ENCODE results near the gene RHBDD1.

Gene RHBDD1, protein sequence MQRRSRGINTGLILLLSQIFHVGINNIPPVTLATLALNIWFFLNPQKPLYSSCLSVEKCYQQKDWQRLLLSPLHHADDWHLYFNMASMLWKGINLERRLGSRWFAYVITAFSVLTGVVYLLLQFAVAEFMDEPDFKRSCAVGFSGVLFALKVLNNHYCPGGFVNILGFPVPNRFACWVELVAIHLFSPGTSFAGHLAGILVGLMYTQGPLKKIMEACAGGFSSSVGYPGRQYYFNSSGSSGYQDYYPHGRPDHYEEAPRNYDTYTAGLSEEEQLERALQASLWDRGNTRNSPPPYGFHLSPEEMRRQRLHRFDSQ

DNA sequence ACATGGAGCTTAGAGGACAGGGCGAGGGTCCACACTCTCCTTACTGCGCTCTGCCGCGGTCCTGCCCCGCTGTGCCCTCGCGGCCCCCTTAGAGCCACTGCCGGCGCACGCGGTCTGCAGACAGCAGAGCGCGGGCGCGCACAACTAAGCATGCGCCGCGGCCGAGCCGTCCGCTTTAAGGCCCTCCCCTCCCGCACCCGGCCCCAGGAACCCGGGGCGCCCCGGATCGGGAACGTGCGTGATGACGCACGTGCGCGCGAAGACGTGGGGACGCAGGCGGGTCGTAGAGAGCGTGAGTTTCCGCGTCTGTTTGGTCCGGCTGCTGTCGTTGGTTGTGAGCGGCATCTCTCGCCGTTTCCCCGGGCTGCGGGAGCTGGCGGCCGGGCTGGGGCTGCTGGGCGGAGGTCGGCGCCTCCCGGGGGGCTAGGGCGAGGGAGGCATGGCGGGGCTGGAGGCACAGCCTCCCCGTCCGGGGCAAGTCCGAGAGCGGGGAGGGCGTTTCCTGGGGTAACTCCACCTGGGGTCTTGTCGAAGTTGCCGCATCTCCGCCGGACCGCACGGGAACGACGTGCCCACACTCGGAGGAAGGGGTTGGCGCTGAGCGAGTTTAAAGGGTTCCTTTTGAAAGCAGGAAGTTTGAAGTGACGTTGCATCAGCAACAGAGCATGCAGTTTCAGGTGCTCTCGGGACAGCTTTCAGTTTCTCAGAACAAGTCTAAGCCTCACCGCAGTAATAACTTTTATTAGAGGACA is at the start of gene RHBDD1:
Gene RHBDD1, plus strand, starts transcription at position 259 of the 752 bp plus-strand sequence. CDS start 28,640 bp downstream, outside the sequence.
- peak; percentile 86 for DNase-seq

DNA sequence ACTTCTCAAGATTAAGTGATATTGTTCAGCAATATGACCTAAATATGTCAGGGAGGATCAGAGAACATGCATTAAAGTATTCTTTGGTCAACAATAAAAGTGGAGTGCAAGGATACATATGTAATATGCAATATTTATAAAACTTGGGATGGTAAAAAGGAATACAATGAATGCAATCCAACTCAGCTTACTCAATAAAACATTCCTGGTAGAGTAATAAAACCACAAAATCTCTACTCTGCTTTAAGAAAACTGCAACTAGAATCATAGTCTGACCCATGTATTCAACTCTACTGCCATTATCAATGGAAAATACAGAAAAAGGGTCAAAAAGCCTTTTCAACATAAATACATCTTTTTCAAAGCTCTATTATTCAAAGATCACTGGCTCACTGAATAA is 47.8 kb upstream of the RHBDD1 start:
- no peak for DNase-seq

DNA sequence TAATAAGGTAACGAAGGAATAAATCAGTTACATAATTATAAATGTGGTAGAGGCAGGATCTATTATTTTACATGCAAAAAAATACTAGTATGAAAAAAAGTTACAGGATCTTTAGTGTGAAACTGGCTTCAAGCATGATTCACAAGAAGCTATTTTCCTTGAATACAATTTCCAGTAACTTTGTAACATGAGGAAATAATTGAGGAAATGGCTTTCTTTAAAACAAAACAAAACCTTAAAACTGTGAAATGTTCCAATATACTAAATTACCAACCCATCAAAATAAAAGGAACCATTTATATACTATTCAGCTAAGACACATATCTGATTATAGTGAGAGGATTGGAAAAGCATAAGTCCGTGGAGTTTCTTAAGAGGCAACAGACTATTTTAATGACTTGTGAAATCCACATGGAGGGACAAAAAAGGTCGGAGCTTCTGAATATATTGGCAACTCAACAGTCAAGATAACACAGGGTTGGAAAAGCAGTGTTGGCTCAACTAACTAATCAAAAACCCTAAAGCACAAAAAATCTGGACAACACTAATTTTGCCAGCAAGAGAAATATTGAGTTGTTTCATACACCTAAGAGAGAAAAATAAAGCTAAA is 46.9 kb upstream of the RHBDD1 start:
- DNase-seq = no peak

DNA sequence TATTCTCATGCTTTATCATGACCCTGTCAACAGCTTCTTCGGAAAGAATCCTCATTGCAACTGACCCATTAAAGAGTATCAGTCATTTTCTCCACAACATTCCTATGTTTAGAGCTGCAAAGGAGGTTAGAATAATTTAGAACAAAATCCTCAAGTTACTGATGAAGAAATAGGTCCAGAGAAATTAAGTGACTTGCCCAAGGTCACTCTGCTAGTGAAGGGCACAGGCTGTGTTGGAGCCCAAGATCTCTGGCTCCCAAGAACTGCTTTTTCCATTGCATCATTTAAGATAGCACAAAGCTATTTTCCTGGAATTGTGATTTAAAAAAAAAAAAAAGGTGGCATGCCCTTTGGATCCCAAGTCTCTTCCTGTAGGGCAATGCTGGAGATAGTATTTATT is 45.8 kb upstream of the RHBDD1 start:
- no peak for DNase-seq

DNA sequence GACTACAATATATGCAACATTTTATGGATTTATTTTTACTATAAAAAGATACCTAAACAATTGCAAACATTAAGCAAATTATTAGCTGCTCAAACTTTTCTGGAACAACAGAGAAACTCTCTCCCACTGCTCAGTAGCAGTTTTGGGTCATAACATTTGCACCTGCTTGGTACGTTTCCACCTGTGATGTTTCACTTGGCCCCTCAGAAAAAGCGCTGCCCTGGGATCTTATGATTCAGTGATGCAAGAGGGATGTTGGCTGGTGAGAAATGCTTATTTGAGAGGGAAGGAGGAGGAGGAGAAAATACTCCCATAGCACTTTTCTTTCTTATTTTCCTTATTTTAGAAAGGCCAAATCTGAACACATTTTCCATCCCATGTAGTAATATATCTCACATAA is 45.4 kb upstream of the RHBDD1 start:
- DNase-seq = no peak

DNA sequence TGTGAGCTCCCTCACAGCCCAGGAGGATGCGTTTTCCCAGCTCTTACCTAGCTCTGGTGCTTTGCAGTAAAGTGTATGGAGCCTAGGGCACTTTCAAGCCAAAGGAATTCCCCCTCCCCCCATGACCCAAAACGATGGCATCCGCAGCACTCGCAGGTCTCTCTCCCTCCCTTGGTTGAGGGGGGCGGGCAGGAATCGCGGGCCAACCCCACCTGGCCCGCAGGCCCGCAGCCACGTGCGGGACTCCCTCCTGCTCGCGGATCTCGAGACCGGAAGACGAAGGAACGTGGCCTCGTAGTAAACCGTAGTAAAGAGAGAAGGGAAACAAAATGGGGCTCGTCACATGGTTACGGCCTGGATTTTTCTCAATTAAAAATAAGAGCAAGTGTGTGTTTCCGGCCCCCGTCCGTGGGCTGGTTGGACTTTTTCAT is 44.8 kb upstream of the RHBDD1 start:
- DNase-seq = peak; percentile 77

DNA sequence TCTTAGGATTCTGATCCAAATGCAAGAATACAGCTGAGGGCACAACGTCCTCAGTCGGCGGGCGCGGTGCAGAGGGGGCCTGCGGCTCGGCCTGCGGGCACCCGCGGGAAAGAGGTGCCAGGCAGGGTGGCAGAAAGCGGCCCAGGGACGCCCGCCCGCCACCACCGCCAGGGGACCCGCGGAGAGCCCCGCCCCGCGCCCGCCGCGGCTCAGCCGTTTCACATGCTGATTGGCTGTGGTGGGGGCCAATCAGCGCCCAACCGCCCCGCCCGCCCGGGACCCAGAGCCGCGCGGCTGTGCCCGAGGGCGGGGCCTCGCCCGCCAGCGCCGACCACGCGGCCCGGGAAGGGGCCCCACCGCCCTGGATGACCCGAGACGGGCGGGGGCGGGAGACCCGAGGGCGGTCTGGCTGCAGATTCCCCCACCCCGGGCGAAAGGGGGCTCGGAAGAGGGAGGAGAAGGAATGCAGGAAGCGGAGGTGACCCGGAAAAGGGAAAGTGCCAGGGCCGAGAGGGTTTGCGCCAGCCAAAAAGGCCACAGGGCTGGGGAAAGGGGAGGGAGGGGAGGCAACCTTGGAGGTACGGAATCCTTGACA is 44.3 kb upstream of the RHBDD1 start:
- peak; percentile 77 for DNase-seq

DNA sequence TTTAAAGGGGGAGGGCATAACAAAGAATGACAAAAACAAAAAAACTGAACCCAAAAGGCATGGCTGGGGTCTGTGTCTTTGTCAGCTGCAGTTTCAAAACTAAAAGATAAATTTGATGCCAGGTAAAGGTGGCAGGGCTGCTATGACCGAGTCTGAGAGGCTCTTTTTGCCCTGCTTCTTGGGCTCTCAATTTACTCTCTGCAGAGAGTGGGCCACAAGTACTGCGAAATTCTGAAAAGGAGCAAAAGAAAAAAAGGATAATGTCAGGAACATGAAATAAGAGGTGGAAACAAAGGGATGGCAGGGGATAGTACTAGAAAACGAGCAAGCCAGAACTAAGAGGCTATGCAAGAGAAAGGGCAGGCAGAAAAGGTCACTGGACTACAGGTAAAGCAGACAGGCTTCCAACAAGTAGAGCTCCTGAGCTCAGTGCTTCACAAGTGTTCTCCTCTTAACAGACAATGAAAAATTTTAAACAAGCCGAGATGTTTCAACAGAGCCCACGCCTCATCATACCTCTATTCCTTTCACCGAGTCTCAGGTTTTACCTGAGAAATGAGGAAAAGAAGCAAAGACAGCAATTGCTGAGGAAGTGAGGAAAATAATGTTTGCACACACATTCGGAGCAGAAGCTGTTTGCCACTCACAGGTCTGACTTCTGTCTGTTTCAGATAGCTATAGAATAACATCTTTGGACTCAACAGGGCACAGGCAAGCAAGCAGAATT is 43.5 kb upstream of the RHBDD1 start:
- no peak for DNase-seq

DNA sequence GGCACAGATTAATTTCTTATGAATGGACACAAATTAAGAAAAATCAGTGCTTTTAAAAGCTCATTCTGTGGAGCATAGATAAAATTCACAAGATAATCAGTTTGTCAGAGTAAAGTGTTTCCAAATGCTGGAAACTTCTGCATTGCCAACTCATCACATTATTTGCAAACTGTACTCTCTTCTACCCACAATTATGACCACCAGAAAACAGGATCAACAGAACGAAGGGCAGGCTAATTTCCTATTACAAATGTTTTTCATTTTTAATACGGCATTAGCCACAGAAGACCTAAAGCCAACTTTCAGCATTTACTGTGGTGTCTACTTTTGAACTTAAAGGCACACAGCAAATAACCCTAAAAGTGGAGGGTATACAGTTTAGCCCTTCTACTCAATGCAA is 42.2 kb upstream of the RHBDD1 start:
- no peak for DNase-seq

DNA sequence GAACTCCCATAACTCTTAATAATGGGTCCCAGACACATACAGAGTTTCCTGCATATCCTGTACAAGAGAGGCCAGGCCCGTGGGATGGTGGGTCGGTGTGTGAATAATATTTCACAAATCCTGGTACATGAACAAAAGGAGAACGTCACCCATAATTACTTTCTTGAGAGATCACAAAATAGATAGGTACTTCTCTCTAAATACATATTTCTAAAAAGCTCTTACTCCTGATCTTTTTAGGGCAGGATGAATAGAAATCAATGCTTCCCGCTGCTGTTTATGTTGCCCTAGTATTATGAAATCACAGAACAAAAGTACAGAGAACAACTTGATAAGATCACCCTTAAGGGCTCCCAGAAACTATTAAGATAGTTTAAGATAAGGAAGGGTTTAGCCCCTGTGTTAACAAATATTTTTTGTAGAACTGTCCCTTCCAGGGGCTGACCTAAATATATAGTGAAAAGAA is 41.6 kb upstream of the RHBDD1 start:
- DNase-seq = no peak

DNA sequence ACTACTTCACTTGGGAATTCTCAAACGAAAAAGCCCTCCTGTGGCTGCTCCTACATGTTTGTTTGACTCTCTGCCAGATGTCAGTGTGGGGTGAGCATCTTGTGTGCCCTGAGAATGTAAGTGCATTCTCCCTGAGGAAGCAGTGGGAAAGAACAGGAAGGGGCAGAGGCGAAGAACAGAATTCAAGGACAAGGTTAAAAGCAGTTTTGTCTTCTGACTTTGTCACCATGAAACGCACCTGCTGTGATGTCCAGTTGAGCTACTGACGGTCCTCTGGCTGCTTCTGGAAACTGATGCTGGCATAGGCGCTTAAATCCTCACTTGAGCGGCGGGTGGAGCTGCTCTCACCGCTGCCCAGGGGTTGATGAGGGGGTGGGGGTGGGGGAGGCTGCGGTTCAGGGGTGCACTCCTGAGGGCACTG is 41.1 kb upstream of the RHBDD1 start:
- DNase-seq = no peak

DNA sequence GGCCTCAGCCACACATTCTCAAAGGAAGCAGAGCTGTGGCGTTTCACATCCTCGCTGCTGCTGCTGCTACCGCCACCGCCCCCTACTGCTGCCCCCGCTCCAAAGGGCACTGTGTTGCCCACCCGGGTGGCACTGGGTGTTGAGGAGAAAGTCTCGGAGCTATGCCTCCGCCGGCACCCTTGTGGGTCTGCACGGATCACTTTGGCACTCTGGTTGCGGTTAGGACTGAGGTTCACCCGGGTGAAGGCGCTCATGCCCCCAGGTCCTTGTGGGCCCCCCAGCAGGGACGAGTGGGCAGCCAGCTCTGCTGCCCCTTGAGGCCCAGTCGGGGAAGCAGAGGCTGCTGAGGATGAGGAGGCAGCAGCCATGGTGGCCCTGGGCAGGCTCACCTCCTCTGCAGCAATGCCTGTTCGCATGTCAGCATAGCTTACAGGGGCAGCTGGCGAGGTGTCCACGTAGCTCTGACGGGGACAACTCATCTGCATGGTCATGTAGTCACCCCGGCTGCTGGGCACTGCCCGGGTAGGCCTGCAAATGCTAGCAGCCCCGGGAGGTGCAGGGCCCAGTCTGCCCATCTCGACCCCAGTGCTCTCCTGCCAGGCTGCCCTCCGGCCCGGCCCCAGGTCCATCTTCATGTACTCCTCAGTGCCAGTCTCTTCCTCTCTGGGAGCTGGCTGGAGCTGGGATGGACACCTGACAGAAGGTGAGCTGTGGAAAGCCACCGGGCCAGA is 40.4 kb upstream of the RHBDD1 start:
- DNase-seq = no peak

DNA sequence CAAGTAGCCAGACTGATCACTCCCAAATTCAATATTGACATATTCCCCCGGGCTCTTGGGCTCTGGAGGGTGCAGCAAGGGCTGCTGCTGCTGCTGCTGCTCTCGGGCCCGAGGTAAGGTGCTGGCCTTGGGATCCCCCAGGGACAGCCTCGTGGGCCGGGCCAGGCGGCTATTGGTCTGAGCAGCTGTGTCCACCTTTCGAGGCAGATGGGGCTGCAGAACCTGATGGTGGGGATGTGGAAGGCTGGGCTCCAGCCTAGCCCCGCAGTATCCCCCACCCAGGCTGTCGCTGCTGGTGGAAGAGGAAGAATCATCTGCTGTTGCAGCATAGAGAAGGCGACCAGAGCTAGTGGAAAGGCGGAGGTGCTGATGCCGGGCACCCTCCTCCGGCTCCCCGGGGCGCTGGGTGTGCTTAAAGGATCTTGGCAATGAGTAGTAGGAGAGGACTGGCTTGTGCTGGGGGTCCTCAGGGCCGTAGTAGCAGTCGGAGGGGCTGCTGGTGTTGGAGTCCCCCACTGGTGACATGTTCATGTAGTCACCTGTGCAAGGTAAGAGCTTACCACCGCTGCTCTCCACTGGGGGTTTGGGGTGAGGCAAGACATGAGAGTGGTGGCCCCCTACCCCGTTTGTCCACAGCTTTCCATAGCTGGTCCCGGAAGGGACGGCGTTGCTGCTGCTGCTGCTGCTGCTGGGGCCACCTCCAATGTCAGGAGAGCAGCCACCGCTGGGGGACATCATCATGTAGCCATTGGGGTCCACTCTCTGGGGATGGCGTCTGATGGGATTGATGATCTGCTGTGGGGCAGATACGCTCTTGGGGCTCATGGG is 39.6 kb upstream of the RHBDD1 start:
- no peak for DNase-seq

DNA sequence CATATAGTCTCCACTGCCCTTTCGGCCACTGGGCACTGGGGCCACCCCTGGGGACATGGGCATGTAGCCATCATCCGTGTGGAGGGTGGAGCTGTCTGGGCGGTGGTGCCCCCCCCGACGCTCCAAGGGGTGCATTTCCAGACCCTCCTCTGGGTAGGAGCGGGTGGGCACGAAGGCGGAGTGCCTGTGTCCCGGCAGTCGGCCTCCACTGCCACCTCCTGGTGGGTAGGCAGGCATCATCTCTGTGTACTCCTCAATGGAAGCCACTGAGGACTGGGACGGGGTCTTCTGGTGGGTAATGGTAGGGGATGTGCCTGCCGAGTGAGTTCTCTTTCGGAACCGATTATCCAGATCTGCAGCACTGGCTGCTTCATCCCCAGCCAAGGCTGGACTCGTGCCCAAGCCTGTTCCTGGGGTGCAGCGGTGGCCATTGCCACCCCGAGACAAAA is 39.0 kb upstream of the RHBDD1 start:
- no peak for DNase-seq

DNA sequence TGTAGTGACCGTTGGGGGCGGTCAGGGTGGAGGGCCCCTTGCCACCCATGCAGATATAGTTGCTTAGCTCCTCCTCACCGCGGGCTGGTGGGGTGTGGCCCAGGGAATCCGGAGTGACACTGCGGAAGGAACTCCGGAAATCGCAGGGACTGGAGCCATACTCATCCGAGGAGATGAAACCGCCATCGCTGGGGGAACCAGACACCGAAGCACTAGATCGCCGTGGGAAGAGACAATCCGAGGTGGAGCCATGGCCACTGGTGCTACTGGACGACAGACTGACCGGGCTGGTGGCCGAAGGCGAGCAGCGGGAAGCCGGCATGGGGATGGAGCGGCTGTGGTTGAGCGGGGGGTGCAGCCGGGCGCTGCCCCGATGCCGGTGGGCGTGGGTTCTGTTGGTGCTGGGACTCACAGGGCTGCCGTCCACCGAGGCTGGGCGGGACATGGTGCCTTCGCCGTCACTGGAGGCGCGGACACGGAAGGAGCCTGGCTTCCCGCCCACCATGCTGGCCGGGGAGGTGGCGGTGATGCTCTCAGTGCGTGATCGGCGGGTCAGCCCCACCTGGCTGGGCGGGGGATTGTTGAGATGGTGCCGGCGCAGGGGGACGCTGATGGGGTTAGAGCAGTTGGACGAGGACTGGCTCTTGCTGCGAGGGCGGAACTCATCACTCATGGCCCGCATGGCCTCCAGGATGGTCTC is 38.4 kb upstream of the RHBDD1 start:
- no peak for DNase-seq

DNA sequence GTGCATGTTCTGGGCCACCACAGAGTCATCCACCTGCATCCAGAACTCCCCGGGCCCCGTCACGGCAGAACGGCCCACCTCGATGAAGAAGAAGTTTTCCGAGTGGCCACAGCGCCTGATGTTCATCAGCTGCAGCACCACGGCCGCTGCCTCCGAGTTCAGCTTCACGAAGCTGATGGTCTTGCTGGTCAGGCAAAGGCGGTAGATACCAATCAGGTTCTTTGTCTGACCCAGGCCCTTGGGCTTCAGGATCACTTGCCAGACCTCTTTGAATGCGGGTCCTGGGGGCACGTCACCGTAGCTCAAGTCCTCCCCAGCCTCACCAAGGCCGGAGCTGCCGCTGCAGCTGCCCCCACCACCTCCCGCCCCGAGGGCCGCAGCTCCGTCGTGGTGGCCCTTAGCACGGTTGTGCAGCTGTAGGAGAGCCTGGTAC is 37.8 kb upstream of the RHBDD1 start:
- no peak for DNase-seq

DNA sequence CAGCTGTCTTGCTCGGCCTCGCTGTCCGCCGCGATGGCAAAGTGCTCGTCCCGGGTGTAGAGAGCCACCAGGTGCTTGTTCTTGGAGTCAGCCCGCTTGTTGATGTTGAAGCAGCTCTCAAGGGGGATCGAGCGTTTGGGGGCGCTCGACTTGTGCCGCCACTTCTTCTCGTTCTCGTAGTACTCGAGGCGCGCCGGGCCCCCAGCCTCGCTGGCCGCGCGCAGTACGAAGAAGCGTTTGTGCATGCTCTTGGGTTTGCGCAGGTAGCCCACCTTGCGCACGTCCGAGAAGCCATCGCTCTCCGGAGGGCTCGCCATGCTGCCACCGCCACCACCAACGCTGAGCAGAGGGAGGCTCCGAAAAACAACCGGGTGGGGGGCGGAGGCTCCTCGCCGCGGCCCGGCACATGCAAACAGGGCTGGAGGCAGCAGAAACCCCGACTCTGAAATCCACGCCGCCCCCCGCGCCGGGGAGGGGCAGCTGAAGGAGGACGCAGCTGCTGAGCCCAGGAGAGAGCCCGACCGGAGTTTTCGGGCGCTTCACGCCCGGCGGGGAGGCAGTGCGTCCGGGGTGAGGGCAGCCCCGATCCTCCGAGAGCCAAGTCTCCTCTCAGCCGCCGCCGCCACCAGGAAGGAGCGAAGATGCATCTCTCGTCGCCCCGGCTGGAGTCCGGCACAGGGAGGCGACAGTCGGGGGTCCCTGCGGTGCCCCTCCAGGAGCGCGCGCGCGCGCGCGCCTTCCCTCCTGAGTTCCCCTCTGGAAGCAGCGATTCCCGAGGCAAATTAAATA is 37.2 kb upstream of the RHBDD1 start:
- peak; percentile 44 for DNase-seq

DNA sequence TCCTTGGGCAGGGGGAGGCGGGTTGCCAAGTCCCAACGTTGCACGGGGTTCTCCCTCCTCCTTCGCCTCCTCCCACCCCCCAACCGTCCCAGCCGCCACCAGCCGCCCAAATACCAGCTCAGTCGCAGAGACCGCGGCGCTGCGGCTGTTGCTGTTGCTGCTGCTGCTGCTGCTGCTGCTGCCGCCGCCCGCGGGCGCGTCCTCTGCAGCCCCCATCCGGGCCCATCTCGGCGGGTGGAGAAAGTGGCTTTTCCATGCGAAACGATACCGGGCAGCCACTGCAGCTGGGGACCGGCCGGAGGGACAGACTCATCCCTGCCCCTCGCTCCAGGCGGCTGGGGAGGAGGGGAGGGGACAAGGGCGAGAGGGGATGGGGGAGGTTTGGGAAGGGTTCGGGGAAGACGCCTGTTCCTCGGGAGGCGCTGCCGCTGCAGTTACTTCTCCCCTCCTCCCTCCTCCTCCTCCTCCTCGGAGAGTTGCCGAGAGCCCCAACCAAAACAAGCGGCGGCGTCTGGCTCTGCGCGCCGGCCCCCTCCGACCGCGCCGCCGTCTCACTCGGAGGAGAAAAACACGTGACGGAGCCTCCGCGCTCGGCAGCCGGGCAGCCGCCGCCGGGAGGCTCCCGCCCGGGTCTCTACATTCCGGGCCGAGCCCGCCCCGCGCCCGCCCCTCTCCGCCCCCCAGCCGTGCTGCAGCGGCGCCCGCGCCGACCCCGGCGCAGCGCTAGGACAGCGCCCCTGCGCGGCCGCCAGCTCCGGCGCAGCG is 36.5 kb upstream of the RHBDD1 start, which contains the start of gene IRS1:
Gene IRS1, minus strand, starts transcription at position 610 of the 765 bp plus-strand sequence. CDS start 1,082 bp downstream, outside the sequence.
- DNase-seq = peak; percentile 20
